Posterior cingulate gyrus (tissue), 11 donors: ENCODE data around the gene ANOS1.
"Not testable (repeated sequence)": the region's sequence is repeated elsewhere in the genome, so short reads cannot be mapped to it uniquely, and the experiment has no call there.

Source experiments
- DNase-seq, 10 donors: peaks; one replicate each; pipeline versions ENCODE4 v3.0.0 to v3.0.0-alpha.2; 2020 to 2021; ENCODE audit warnings: mixed read lengths in 3 of 10
- intact Hi-C: fragments of 100-400 bp; cut with DNase I; formaldehyde crosslinking; loops from one replicate; pipeline ENCODE4 v1.15.1; 2023

ANOS1 gene

DNA sequence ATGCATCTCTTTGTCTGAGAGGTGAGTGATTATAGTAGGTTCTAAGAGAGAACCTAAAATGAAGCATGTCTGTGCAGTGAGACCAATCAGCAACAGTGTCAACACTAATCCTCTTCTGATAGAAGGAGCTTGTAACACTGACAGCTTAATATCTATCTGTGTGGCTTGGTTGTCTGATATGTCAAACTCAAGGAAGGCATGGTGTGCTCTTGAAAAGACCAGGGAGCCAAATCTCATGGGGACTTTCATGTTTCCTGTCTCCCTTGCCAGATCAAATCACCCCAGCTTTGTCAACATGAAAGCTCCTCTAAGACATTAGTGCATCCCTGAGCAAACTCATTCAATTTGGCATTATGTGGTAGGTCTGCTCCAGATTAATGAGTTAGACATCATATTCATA lies 95.4 kb downstream of the ANOS1 start:
- DNase-seq, result no peak

DNA sequence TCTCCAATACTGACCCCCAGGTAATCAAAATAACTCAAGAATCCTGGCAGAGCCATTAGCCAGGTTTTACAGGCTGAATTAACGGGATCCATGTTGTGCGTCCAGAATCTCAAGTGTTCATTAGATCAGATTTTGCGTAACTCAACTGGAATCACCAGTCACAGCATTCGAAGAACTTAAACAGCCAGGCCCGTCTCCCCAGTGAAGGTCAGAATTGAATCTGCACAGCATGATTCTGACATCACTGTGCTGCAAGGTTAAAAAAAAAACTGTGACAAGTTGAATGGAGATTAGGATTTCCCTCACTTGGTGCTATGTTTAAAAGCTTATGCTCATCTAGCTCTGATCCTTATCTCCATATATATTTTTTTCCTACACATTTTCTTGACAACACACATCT lies 96.1 kb downstream of the ANOS1 start:
- intact Hi-C loops, result no loop called here
- DNase-seq, result no peak

More for the DNA sequence above, 95.4 kb downstream of the ANOS1 start:
- intact Hi-C loops, result no loop called here

GRCh38 chrX:8632924-8633323 lies 99.0 kb downstream of the ANOS1 start:
- intact Hi-C loops, result no loop called here
- no peak for DNase-seq

DNA sequence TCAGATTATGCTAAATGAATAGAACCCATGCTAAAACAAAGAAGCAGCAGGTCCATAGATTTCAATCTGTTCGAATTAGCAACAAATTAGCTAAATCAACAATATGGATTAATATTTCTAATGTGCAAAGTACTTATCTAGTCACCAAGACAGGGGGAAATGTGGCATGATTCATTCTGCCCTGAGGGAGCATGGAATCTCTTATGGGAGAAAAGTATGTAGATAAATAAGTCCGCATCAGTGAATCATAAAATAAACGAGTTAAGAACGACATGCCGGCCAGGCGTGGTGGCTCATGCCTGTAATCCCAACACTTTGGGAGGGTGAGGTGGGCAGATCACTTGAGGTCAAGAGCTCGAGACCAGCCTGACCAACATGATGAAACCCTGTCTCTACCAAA lies 102.1 kb downstream of the ANOS1 start:
- no peak for DNase-seq
- intact Hi-C loops, result no loop called here

GRCh38 chrX:8627796-8628195 lies 104.1 kb downstream of the ANOS1 start:
- intact Hi-C loops, result no loop called here
- no peak for DNase-seq

DNA sequence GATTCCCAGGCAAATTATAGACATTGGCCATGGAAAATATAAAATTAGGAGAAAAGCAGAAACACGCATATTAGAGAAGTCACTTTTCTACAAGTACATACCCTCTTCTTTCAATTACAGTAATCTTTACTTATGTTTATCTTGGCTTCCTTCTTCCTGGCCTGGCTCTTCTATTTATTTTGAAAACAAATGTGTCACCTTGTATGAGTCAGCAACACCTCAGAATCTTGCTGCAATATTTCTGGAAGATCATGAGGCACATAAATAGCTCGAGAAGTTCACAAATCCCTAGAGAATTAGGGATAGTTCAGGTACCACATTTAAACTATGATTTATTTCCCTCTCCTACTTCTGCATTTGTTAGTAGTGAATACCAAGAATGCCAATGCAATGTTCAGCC lies 124.6 kb downstream of the ANOS1 start:
- intact Hi-C loops, result no loop called here
- DNase-seq, result no peak

DNA sequence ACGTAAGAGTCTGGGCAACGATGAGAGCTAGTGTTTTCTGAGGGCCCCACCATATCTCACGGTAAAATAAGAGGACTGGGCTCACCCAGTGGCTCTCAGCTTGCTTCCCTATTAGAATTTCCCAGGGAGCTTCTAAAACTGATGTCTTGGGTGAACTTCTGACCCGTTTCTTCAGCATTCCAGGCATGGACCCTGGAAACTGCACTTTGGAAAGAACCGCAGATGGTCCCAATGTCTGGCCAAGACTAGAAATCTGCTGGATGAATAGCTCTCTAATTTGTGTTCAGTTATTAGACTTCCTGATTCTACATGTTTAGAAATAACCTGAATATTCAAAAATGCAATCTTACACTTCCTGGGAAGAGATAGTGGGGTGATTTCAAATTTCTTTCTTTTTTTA lies 127.8 kb downstream of the ANOS1 start:
- intact Hi-C loops, result no loop called here
- DNase-seq, result no peak

DNA sequence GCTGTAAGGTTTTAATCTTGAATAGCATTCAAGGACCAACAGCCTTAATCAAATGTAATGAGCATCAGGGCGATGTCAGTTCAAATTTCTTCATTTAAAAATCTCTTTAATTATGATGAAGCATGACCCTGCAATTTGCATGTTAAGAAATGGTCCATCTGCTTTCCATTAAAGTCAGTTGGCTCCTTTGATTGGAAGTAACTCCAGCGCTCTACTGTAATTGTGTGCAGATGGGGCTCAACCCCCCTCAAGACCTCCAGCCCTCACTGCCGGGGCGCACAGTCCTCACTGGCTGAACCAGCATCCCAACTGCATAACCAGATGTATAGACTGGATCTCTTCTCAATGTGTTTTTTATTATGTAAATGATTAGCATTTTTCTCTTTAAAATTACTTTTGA lies 140.4 kb downstream of the ANOS1 start:
- intact Hi-C loops, result no loop called here
- no peak for DNase-seq

DNA sequence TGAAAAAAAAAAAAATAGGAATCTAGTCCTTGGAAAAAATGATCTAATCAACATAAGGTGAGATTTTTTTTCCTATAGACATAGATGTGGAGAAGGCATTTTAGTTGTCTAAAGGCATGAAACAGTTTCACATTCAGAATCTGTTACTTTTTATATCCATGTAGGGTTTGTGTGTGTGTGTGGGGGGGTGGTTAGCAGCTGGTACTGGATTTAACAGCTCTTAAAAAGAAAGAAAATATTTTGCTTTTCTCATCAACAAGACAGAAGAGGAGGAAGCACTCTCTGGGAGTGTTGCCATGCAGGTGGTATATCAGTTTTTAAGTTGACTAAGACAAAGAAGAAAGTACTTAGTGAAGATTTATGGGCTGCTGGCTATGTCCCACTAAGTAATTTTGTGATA lies 145.0 kb downstream of the ANOS1 start:
- intact Hi-C loops, result no loop called here
- DNase-seq, result no peak

- no peak for DNase-seq
- intact Hi-C loops, result no loop called here
These were observed 152.3 kb downstream of the ANOS1 start for GRCh38 chrX:8579602-8580001.

DNA sequence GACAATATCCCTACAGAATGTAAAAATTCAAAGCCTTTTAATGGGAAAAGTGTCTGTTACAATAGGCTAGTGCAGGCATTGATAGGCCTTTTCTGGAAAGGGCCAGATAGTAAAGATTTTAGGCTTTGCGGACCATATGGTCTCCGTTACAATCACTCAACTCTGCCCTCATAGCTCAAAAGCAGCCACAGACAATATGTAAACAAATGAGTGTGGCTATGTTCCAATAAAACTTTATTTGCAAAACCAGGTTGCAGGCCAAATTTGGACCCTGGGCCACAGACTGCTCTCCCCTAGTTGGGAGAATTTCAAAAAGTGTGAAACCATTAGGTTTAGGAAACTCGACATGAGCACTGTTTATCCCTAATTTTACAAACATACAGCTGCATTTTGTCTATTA lies 155.1 kb downstream of the ANOS1 start:
- no peak for DNase-seq
- intact Hi-C loops, result no loop called here

DNA sequence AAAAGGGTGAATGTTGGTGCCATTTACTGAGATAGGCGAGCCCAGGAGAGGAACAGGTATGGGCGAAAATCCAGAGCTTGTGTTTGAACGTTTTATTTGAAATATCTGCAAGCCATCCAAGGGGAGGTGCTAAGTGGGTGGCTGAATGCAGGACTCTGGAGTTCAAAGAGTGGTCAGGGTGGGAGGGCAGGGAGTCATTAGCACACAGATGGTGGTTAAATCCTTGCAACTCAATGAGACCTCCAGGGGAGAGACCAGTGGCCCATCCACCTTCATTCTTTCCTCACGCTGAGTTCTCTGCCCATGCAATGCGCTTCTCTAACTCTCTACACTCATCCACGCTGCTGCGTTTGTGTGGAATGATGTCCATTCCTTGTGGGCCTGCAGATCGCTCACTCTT lies 166.2 kb downstream of the ANOS1 start:
- no peak for DNase-seq
- intact Hi-C loops, result no loop called here

GRCh38 chrX:8548446-8548845 lies 183.5 kb downstream of the ANOS1 start:
- intact Hi-C loops, result no loop called here
- no peak for DNase-seq

- no peak for DNase-seq
- intact Hi-C loops, result no loop called here
These were observed 185.2 kb downstream of the ANOS1 start for GRCh38 chrX:8546715-8547114.

- intact Hi-C loops, result no loop called here
- DNase-seq, result no peak
These were observed 211.1 kb downstream of the ANOS1 start for GRCh38 chrX:8520791-8521190.

GRCh38 chrX:8520178-8520577 lies 211.8 kb downstream of the ANOS1 start:
- intact Hi-C loops, result no loop called here
- DNase-seq, result no peak

DNA sequence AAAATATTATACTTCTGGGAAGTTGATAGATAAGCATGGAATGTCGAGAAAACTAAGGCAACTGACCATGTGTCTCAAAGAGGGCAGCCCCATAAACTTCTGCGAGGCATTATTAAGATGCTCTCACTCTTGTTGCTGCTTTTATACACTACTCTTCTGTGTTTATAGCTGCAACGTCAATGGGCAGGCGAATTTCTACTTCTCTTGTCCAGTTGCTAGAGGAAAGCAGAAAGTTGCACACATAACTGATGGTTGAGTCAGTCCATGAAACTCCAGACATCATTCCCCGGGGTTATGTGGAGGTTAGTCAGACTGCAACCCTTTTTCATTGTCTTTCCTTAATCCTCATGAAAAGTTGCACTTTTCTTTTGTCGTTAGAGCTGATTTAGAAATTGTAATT lies 227.5 kb downstream of the ANOS1 start:
- intact Hi-C loops, result no loop called here
- DNase-seq, result no peak

DNA sequence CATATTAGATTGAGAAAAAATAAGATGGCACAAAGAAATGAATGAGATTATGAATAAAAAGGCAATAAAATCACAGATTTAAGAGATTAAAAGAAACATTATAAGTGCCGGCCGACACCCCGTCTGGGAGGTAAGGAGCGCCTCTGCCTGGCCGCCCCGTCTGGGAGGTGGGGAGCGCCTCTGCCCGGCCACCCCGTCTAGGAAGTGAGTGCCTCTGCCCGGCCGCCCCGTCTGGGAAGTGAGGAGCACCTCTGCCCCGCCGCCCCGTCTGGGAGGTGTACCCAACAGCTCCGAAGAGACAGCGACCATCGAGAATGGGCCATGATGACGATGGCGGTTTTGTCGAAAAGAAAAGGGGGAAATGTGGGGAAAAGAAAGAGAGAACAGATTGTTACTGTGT lies 229.8 kb downstream of the ANOS1 start:
- intact Hi-C loops, result not testable (repeated sequence)
- DNase-seq, result peak in 1 of 10 donors; percentile 69

DNA sequence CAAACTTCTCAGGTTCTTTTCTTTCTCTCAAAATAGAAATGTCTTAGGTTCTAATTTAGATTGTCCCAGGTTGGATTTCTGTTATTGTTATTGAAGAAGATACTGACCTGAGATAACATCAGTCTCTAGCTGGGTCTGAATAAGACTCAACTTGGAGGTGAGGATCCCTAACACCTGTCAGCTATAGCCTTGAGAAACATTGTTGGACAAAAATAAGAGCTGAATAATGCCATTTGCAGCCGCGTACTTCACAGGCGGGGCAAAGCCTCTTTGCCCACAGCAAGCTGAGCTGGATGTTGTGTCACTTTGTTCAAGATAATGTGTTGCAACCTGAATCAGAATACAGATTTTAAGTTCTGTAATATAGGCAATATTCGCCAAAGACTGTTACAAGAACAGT lies 231.7 kb downstream of the ANOS1 start:
- intact Hi-C loops, result no loop called here
- DNase-seq, result no peak

DNA sequence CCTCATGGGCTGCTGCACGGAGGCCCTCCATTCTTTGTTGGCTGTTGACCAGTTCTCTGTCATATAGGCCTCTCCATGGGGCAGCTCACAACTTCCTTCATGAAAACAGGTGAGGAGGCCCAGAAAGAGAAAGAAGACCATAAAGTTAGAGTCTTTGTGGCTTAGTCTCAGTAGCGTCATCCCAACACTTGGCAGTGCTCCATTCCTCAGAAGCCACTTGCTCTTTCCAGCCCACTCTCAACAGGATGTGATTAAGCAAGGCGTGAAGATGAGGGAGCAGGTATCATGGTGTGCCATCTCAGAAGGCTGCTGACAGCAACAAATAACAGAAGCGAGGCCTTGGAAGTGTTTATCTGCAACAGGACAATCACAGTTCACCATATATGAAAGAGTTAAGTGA lies 236.9 kb downstream of the ANOS1 start:
- intact Hi-C loops, result not testable (repeated sequence)

DNA sequence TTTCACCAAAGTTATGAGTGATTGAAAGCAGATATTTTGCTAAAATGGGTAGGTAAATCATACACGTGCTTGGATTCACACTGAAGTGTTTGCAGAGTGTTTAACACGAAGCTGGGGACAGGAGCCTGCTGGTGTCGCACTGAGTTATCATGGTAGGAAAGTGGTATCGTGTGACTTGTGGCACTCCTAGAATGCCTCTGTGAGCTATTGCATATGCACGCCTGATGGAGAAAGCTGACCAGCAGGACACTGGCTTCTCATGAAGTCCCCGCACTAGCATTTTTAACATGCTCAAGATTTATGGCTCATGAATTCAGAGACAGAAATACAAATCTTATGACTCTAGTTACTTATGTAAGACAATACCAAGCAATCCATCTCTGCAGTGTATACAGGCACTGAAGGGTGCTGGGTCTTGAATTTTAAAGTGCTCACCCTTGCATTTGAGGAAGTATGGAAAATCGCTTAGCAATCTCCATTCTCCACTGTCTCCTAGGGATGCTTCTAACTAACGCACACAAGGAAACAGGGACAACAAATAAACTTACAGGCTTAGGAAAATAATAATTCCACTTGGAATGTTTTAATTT lies 247.5 kb downstream of the ANOS1 start:
- intact Hi-C loops, result no loop called here
- no peak for DNase-seq

More for the DNA sequence above, 236.9 kb downstream of the ANOS1 start:
- DNase-seq, result not testable (repeated sequence)
